A549 (cell line): ENCODE data around the gene GALP. TPM values are rescaled to one million over a fixed set of nuclear protein-coding genes. Genes with fewer than 3 reads are reported as not detected.

Source experiments
- ATAC-seq, 2 experiments: fragments of 200-7000 bp in 1 of 2; fragments of >200 bp in 1 of 2; cut with Nextera tagmentation in 1 of 2; cut with Tn5 transposase in 1 of 2; 3 replicates each; pipeline versions ENCODE4 v1.8.0 to v1.9.1; 2018 to 2020; ENCODE audit warnings: mild to moderate bottlenecking in 1 of 2, moderate library complexity in 1 of 2
- CTCF ChIA-PET: fragments of 300-600 bp; sonication (Branson Sonifier 250); formaldehyde crosslinking; extraction: SDS; loops from one replicate; lab custom pipeline; 2021; ENCODE audit warnings: antibody characterized with exemption, inconsistent platforms; lab: Yijun Ruan, JAX
- POLR2A ChIA-PET: fragments of 350-600 bp; formaldehyde crosslinking; extraction: SDS; loops from one replicate; lab custom pipeline; 2021; ENCODE audit warnings: antibody characterized with exemption, inconsistent platforms; lab: Yijun Ruan, JAX
- DNase-seq, 2 experiments: peaks; one replicate each; pipeline versions ENCODE4 v3.0.0 to v3.0.0-alpha.2; 2011 to 2016; ENCODE audit warnings: low read depth in 1 of 2, low spot score in 1 of 2
- FAIRE-seq: peaks from 2 replicates; lab custom pipeline; 2011; peaks lifted over from hg19 to GRCh38; lab: Jason Lieb, UNC
- H3K27ac ChIP-seq, 2 experiments: fragments of >200 bp; sonication (Bioruptor Twin); formaldehyde crosslinking; 3 replicates each; pipeline ENCODE4 v1.5.1; 2016 to 2017
- H3K4me1 ChIP-seq: fragments of >200 bp; sonication (Bioruptor Twin); formaldehyde crosslinking; 3 replicates; pipeline ENCODE4 v1.6.1; 2016
- H3K4me2 ChIP-seq: fragments of >200 bp; sonication (Bioruptor Twin); formaldehyde crosslinking; 3 replicates; pipeline ENCODE4 v1.6.1; 2016
- H3K4me3 ChIP-seq: fragments of >200 bp; sonication (Bioruptor Twin); formaldehyde crosslinking; 3 replicates; pipeline ENCODE4 v1.5.1; 2016
- H3K9me3 ChIP-seq: fragments of >200 bp; sonication (Bioruptor Twin); formaldehyde crosslinking; 3 replicates; pipeline ENCODE4 v1.6.1; 2016
- CBX8 ChIP-seq: fragments of 200-600 bp; sonication (generic); IDR thresholded peaks from 2 replicates; pipeline ENCODE4 v1.6.1; 2016
- CHD4 ChIP-seq: fragments of 200-600 bp; sonication (generic); IDR thresholded peaks from 2 replicates; pipeline ENCODE4 v1.6.1; 2016; ENCODE audit warnings: antibody characterized with exemption, mild to moderate bottlenecking, borderline replicate concordance
- EHMT2 ChIP-seq: fragments of 200-600 bp; sonication (generic); IDR thresholded peaks from 2 replicates; pipeline ENCODE4 v1.6.1; 2016; ENCODE audit warnings: antibody characterized with exemption, low read depth, mild to moderate bottlenecking, moderate library complexity
- EP300 ChIP-seq, 2 experiments: fragments of >200 bp; sonication (Bioruptor Twin); formaldehyde crosslinking; IDR thresholded peaks; 2 replicates in 1 of 2; 3 replicates in 1 of 2; pipeline ENCODE4 v1.6.1; 2016 to 2017
- ESRRA ChIP-seq: fragments of 150-350 bp; IDR thresholded peaks from 2 replicates; pipeline ENCODE4 v1.6.1; 2014; ENCODE audit warnings: mild to moderate bottlenecking, low read length, borderline replicate concordance
- FOSB ChIP-seq: fragments of 250-450 bp; sonication (Bioruptor Pico); IDR thresholded peaks from 2 replicates; pipeline ENCODE4 v1.5.0; 2020; ENCODE audit warnings: mild to moderate bottlenecking, moderate library complexity
- FOSL2 ChIP-seq, 2 experiments: fragments of 450-650 bp in 1 of 2; fragments of >200 bp in 1 of 2; sonication (Bioruptor Twin) in 1 of 2; formaldehyde crosslinking; IDR thresholded peaks; 2 replicates each; pipeline versions ENCODE4 v1.5.0 to v1.6.1; 2016 to 2020; ENCODE audit warnings: mild to moderate bottlenecking in 1 of 2, moderate library complexity in 1 of 2
- GATA3 ChIP-seq: IDR thresholded peaks from 2 replicates; pipeline ENCODE4 v1.6.1; 2012; ENCODE audit warnings: borderline replicate concordance
- HOXA7 ChIP-seq: fragments of 250-450 bp; sonication (Bioruptor Pico); IDR thresholded peaks from 2 replicates; pipeline ENCODE4 v1.5.0; 2020; ENCODE audit warnings: mild to moderate bottlenecking, moderate library complexity
- HOXB5 ChIP-seq: fragments of 250-450 bp; sonication (Bioruptor Pico); IDR thresholded peaks from 2 replicates; pipeline ENCODE4 v1.5.0; 2020; ENCODE audit warnings: mild to moderate bottlenecking, moderate library complexity
- JUN ChIP-seq, 2 experiments: fragments of >200 bp; sonication (Bioruptor Twin); formaldehyde crosslinking; IDR thresholded peaks; 2 replicates in 1 of 2; 3 replicates in 1 of 2; pipeline ENCODE4 v1.6.1; 2016 to 2017
- JUNB ChIP-seq: fragments of >200 bp; sonication (Bioruptor Twin); formaldehyde crosslinking; IDR thresholded peaks from 2 replicates; pipeline ENCODE4 v1.6.1; 2016
- MAFK ChIP-seq: fragments of 450-650 bp; IDR thresholded peaks from 2 replicates; pipeline ENCODE4 v1.6.1; 2014; ENCODE audit not compliant: partially characterized antibody
- MYC ChIP-seq: IDR thresholded peaks from 2 replicates; pipeline ENCODE4 v1.6.1; 2012; ENCODE audit warnings: mild to moderate bottlenecking, inconsistent platforms, low read length, improper control_type of control experiment, borderline replicate concordance
- POLR2AphosphoS2 ChIP-seq: conservative IDR thresholded peaks from 2 replicates; pipeline ENCODE4 v1.6.1; 2012; ENCODE audit warnings: low read length, improper control_type of control experiment, inconsistent platforms
- RAD21 ChIP-seq, 2 experiments: fragments of >200 bp in 1 of 2; sonication (Bioruptor Twin) in 1 of 2; formaldehyde crosslinking in 1 of 2; IDR thresholded peaks in 1 of 2; conservative IDR thresholded peaks in 1 of 2; 2 replicates in 1 of 2; 3 replicates in 1 of 2; pipeline ENCODE4 v1.6.1; 2012 to 2018; ENCODE audit warnings: inconsistent platforms in 1 of 2
- REST ChIP-seq: fragments of 200-600 bp; sonication (generic); IDR thresholded peaks from 2 replicates; pipeline ENCODE4 v1.6.1; 2016; ENCODE audit warnings: antibody characterized with exemption, mild to moderate bottlenecking, moderate library complexity
- RNF2 ChIP-seq: fragments of 200-600 bp; sonication (generic); IDR thresholded peaks from 2 replicates; pipeline ENCODE4 v1.6.1; 2016; ENCODE audit warnings: low read depth, mild to moderate bottlenecking, antibody characterized with exemption, moderate library complexity, borderline replicate concordance
- SMC3 ChIP-seq: fragments of >200 bp; sonication (Bioruptor Twin); formaldehyde crosslinking; IDR thresholded peaks from 3 replicates; pipeline ENCODE4 v1.6.1; 2018; ENCODE audit warnings: inconsistent platforms
- TP53 ChIP-seq: fragments of 250-450 bp; sonication (Bioruptor Pico); IDR thresholded peaks from 2 replicates; pipeline ENCODE4 v1.5.0; 2021; ENCODE audit warnings: mild to moderate bottlenecking, moderate library complexity
- USF2 ChIP-seq: fragments of 450-650 bp; IDR thresholded peaks from 2 replicates; pipeline ENCODE4 v1.6.1; 2014; ENCODE audit warnings: antibody characterized with exemption
- ZC3H11A ChIP-seq: fragments of 450-650 bp; IDR thresholded peaks from 2 replicates; pipeline ENCODE4 v1.6.1; 2014; ENCODE audit warnings: antibody characterized with exemption, mild to moderate bottlenecking
- WGBS: methylation state at CpG from one replicate; pipeline ENCODE4 v1.1.6; 2017; ENCODE audit errors: missing lambda C conversion rate; 5-methylcytosine and 5-hydroxymethylcytosine counted together
- polyA plus RNA-seq, 4 experiments: library from polyadenylated mRNA; depleted of rRNA in 3 of 4; stranded (reverse); fragments of >200 nt; fragmentation: RNase III in 1 of 4; extraction: RNeasy Plus Mini Kit Qiagen cat#74134 plus additional on column Dnase treatment in 1 of 4; gene quantifications; 2 replicates in 3 of 4; 3 replicates in 1 of 4; pipeline ENCODE4 v1.2.3, GENCODE V29; 2011 to 2017

GALP gene
- polyA plus RNA-seq, 2 of the 4 experiments (the other 2 are of a cell fraction), result not detected

GRCh38 chr19:56163097-56163496, 12.7 kb upstream of the GALP start:
- POLR2A ChIA-PET, result no interaction called here
- 92% methylated on average over 13 of the region's 13 CpGs for WGBS
- TF ChIP-seq SMC3, result no peak
- no peak for TF ChIP-seq CHD4
- no peak for TF ChIP-seq FOSB (CRISPR knock-in tag)
- no peak for TF ChIP-seq RNF2
- no peak for TF ChIP-seq JUN (IDR thresholded peaks at IDR 0.05)
- TF ChIP-seq CBX8, result no peak
- H3K4me2 ChIP-seq, result no peak overlapping the region
- H3K9me3 ChIP-seq, result no peaks in the 10 kb centered on the region; the same call in 2 of the 3 replicates
- no peak overlapping the region for H3K27ac ChIP-seq
- CTCF ChIA-PET, result interaction anchor here (1.0 to 1.1 kb wide), 2 partner anchors 9 to 16 kb away, joined by 3 read pairs; no protein-coding TSS in a partner anchor
- FAIRE-seq (no peak), DNase-seq (no peak), ATAC-seq (peak; percentile 20 to 41; a peak in 4 of 6 replicates)
- H3K4me3 ChIP-seq, result no peak overlapping the region
- H3K4me1 ChIP-seq, result no peaks in the 10 kb centered on the region

GRCh38 chr19:56167064-56167578, 8.7 kb upstream of the GALP start:
- TF ChIP-seq TP53 (CRISPR knock-in tag) (no peak), EHMT2 (peak; percentile 47; the same call in 1 of the 2 replicates), ZC3H11A (no peak), REST (peak; percentile 87)
- TF ChIP-seq, all 56 proteins: peak for 2
- ATAC-seq (no peak), FAIRE-seq (no peak), DNase-seq (no peak)
- Histone ChIP-seq H3K4me3 (no peak overlapping the region), H3K9me3 (no peaks in the 10 kb centered on the region; the same call in 2 of the 3 replicates), H3K4me2 (no peak overlapping the region), H3K27ac (no peak overlapping the region), H3K4me1 (no peaks in the 10 kb centered on the region)
- POLR2A ChIA-PET, result no interaction called here
- 44% methylated on average over 7 of the region's 7 CpGs for WGBS
- CTCF ChIA-PET, result interaction anchor here (1.1 to 1.8 kb wide), 4 partner anchors 12 to 166 kb away, joined by 3 to 5 read pairs (median 4); no protein-coding TSS in a partner anchor

- FAIRE-seq, result no peak
- H3K9me3 ChIP-seq, result no peaks in the 10 kb centered on the region; the same call in 2 of the 3 replicates
- CTCF ChIA-PET, result interaction anchor here (0.7 to 2.1 kb wide), 4 partner anchors 9 to 170 kb away, joined by 3 to 7 read pairs (median 3); no protein-coding TSS in a partner anchor
- 36% methylated on average over 14 of the region's 14 CpGs for WGBS
- no peak overlapping the region for H3K27ac ChIP-seq
- DNase-seq, result peak in 1 of 2 experiments; percentile 73
- no peaks in the 10 kb centered on the region for H3K4me1 ChIP-seq
- no peak for TF ChIP-seq HOXA7 (CRISPR knock-in tag)
- TF ChIP-seq RAD21 (conservative IDR thresholded peaks at IDR 0.05 in 1 of 2, IDR thresholded peaks at IDR 0.05 in 1 of 2), result no peak
- no peak for TF ChIP-seq SMC3
- peak; percentile 81 for TF ChIP-seq USF2
- TF ChIP-seq ESRRA, result no peak
- no peak for TF ChIP-seq HOXB5 (CRISPR knock-in tag)
- TF ChIP-seq MAFK, result peak; percentile 94
- TF ChIP-seq CBX8, result no peak
- TF ChIP-seq MYC, result no peak
- TF ChIP-seq JUNB, result no peak
- TF ChIP-seq EP300 (IDR thresholded peaks at IDR 0.05), result no peak
- TF ChIP-seq CHD4, result no peak
- TF ChIP-seq POLR2AphosphoS2, result no peak
- TF ChIP-seq FOSL2 (IDR thresholded peaks at IDR 0.05), result no peak
- TF ChIP-seq FOSL2 (CRISPR knock-in tag; IDR thresholded peaks at IDR 0.05), result no peak
- no peak for TF ChIP-seq GATA3
- no peak overlapping the region for H3K4me3 ChIP-seq
- peak; percentile 64 to 79 for ATAC-seq
- peak overlapping the region; percentile 29; the same call in 1 of the 3 replicates for H3K4me2 ChIP-seq
- POLR2A ChIA-PET, result interaction anchor here (1.0 kb wide), 1 partner anchor 49 kb away, joined by 4 read pairs; the partner anchor contains the start of gene ZNF787
Observed at GRCh38 chr19:56170261-56170660, 5.5 kb upstream of the GALP start.
